ENCODE data around the gene EIF3D.

Gene EIF3D

DNA sequence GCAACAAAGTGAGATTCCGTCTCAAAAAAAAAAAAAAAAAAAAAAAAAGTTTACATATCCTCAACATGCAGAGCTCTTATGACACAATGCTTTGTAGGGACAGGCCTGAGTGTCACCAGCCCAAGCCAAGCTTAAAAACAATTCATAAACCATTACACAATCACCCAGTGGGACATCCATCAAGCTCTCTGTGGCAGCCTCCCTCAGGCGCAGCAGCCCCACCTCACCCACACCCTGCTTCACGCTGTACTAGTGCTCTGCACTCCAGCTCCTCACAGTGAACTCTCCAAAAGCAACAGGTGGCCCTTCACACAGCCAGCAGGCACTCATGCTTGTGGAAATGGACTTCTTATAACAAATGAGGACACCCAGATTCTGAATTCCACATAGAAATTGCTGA is 18.6 kb downstream of the EIF3D start:
- FAIRE-seq (no peak), DNase-seq (ENCODE audit: low spot score) (no peak)

DNA sequence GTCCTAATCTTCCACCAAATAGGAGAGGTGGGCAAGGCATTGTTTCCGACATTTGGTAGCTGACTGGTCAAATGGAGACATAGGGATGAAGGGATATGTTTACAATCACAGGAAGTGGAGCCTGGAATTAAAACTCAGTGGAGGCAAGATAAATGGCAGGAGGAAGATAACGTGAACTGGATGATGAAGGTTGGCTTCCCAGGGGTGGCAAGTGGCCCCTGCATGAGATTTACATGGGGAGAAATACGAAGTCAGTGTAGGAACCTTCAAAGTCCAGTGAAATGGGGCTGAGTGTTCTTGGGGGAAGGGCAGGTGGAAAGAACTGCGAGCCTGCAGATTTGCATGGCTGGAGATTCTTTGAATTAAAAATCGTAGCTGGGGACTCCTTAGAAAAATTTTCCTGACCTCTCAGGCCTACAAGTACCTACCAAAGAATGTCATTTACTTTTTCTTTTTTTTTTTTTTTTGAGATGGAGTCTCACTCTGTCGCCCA is 21.4 kb downstream of the EIF3D start:
- FAIRE-seq (peak; percentile 56), DNase-seq (ENCODE audit: low spot score) (no peak)

DNA sequence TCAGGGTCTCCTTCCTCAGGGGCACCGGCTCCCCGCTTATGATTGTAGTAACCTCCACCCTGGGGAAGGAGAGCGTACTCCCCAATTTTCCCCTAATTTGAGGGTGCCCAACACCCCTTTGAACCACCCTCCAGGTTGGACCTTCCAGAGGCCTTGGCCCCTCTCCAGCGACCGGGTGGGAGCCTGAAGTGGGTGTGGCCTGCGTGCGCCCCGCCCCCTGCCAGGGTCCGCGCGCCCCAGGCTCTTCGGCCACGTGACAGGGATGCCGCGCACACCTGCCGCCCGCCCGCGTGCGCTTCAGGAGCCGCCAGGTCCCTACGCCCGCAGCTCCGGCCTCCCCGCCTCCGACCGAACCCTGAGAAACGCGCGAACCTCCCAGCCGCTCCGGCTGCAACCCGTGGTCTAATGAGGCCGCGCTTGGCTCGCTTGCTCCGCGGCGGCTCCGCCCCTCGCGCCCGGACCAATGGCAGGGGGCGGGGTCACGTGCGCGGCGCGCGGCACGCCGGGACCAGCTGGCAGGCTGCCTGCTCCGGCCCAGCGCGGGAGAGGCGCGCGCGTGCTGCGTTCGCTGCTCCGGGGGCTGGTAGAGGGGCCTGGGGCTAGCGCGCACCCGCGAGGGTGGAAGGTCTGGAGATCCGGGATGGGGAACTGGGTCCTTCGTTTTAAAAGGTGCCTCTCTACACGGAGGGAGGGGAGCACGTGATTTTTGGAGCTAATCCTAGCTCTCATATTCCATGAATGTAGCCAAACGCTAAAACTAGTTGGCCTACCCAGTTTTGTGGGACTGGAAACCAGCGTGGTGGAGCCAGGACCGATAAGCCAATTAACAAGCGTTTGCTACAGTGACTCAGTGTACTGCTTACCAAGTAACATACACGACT is 22.1 kb downstream of the EIF3D start, which contains the start of gene FOXRED2:
Gene FOXRED2 (minus strand): TSS at position 404 of the 881 bp plus-strand sequence. CDS start 618 bp downstream, outside the sequence.
- FAIRE-seq, result peak; percentile 98
- DNase-seq (ENCODE audit: low spot score), result peak; percentile 94

DNA sequence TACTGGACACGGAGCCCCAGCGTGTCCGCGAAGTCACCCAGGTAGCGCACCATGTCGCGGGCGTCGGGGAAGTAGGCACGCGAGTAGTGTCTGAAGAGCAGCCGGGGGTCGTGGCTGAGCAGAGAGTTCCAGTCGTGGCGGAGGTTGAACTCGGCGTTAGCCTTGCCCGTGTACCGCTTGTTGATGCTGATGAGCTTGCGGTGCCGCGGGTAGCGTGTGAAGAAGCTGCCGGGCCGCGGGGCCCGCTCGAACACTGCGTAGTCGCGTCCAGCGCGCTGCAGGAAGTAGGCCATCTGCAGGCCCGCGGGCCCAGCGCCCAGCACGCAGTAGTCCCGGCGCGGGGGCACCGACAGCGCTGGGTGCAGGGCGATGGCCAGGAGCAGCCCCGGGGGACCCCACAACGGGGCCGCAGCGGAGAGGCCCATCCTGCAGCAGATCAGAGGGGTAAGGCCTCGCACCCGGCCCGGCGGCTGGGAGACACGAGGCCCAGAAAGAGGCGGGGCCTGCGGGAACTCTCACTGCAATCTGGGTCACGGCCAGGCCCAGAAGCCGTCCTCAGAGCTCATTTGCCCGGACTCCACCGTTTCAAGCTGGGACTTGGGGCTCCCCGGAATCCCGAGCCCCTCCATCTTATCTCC is 22.8 kb downstream of the EIF3D start:
- no peak for FAIRE-seq
- no peak for DNase-seq (ENCODE audit: low spot score)

DNA sequence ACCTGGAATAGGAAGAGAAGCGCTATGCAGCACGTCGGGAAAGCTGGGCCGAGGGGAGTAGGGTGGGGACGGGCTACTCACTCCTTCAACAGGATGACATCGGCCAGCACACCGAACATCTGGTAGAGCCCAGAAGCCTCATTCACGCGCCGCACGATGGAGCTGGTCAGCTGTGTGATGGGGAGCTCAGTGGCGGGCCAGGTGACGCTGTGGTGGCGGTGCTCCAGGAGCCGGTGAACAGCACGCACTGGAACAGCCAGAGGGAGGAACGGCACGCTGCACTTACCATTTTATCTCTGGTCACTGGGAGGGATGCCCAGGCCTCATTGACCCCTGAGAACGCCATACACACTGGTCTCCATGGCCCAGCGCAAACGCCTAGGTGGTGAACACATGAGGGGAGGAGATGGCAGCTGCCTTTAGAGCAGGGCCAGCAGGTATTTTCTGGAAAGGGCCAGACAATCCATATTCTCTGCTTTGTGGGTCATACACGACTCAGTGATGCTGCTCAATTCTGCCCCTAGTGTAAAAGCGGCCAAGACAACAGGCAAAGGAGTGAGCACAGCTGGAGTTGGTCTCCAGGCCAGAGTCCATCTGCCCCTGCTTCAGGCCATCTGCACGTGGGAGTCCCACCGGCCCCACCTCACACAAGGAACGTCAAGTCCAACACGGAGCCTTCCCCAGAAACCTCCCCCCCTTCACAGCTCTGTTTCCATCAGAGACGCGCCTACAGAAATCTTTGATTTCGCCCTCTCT is 30.9 kb downstream of the EIF3D start:
- FAIRE-seq (peak; percentile 17), DNase-seq (ENCODE audit: low spot score) (no peak)

DNA sequence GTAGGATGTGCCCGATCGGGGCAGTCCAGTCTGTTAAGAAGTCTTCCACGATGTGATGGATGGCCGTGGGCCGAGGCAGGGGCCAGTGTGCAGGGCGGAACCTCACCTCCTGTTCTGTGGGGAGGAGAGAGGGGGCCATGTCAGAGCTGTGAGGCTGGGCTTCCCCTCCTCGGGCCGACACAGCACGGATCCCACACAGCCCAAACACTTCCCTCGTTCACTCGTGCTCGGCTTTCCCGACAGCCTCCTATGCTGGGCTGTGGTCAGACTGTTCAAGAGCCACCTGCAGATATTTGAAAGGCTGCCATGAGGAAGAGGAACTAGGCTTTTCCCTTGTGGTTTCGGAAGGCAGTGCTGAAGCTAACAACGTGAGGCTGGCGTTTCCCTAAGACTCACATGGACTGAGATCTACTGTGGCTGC is 35.3 kb downstream of the EIF3D start:
- no peak for FAIRE-seq
- no peak for DNase-seq (ENCODE audit: low spot score)

DNA sequence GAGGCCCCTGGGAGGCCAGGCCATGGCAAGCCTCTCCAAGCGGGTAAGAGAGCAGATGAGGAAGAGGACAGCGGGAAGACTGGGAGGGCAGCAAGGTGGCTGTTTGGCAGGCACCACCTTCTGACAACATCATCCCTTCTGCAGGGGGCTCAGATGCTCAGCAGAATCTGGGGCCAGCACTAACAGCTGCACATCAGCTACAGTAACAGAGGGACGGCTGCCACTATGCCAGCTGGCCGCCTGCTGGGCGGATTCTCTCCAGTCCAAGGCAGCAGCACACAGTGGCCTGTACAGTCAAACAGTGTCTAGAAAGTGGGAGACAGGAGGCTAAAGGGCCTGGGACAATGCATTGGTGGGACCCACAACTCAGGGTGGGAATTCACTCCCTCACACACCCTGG is 36.9 kb downstream of the EIF3D start:
- FAIRE-seq, result no peak
- no peak for DNase-seq (ENCODE audit: low spot score)

DNA sequence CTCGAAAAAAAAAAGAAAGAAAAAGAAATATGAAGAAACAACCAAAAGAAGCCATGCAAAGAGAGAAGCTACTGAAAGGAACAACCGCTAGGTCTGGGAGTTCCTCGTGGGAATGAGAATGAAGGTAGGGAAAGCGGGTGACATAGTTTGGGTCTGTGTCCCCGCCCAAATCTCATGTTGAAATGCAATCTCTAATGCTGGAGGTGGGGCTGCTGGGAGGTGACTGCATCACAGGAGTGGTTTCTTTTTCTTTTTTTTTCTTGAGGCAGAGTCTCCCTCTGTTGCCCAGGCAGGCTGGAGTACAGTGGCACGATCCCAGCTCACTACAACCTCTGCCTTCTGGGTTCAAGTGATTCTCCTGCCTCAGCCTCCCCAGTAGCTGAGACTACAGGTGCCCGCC is 37.8 kb downstream of the EIF3D start:
- DNase-seq (ENCODE audit: low spot score) (no peak), FAIRE-seq (no peak)

DNA sequence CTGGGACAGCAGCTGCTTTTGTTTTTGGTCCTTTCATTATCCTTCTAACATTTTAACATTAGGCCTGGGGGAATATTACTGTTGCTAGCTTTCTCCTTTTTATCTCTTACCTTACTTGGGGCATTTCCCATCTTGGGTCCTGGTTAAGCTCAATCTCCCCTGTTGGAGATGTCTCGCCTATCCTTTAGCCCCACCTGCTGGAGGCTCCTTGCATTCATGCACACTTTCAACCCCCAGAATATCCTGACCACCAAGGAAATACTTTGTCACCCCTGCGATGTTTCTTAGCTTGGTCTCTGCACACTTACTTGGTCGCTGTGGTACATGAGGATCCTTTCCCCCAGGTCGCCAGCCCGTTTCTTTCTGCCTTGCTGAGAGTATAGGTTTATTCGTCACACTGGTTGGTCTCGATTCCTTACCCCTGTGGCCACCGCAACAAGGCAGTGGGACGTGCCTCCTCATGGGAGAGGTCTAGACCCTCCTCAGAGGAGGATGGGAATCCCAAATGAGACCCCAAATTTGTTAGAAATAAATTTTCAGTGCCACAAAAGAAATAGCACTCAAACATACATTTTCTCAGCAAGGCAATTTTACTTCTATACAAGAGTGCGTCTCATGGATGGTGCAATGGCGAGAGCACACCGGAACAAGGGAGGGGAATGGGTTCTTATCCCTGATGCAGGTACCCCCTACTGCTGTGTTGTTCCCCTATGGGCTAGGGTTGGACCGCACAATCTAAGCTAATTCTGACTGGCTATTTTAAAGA is 42.2 kb downstream of the EIF3D start:
- DNase-seq (ENCODE audit: low spot score) (peak; percentile 47), FAIRE-seq (peak; percentile 86)

DNA sequence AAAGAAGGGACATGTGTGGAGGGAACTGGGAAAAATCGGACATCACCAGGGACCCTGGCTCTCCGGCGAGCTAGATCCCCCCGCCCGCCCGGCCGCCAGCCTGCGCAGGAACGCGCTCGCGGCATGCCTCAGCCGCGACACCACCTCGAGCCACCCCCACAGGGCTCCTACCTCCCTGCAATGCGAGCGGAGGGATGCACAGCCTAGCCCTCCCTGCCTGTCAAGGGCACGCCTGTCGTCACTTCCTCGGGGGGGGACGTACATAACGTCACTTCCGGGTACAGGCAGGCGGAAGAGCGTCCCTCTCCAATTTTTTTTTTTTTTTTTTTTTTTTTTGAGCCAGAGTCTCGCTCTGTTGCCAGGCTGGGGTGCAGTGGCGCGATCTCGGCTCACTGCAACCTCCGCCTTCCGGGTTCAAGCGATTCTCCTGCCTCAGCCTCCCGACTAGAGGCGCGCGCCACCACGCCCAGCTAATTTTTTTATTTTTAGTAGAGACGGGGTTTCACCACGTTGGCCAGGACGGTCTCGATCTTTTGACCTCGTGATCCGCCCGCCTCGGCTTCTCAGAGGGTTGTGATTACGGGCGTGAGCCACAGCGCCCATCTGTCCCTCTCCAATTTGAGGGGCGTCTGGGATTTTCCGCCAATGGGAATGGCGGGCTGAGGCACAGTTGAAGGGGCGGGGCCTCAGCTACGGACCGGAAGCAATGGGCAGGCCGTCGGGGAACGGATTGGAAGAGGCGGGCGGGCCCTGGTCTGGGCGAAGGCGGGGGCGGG is 47.4 kb downstream of the EIF3D start, which contains the start of gene TXN2:
Gene TXN2 (minus strand): TSS at position 248 of the 776 bp plus-strand sequence. CDS start 803 bp downstream, outside the sequence.
- peak; percentile 97 for DNase-seq (ENCODE audit: low spot score)
- FAIRE-seq, result peak; percentile 96

DNA sequence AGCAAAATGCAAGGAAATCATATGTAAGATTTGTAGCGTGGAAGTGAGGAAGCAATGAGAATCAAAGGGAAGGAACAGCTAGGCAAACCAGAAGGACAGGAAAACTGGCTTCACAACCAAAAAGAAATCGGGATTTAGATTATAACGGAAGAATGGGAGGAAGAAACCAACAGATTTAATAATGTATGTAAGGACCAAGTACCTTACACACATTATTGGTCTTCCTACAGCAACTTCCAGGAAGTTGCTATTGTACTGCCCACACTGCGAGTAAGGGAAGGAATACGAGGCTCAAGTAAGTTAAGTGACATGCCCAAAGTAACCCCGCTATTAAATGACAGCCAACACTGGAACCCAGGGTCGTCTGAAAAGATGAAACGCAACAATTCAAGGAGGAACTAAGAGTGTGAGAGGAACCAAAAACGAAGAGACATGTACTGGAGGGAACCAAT is 48.0 kb downstream of the EIF3D start:
- no peak for DNase-seq (ENCODE audit: low spot score)
- no peak for FAIRE-seq

DNA sequence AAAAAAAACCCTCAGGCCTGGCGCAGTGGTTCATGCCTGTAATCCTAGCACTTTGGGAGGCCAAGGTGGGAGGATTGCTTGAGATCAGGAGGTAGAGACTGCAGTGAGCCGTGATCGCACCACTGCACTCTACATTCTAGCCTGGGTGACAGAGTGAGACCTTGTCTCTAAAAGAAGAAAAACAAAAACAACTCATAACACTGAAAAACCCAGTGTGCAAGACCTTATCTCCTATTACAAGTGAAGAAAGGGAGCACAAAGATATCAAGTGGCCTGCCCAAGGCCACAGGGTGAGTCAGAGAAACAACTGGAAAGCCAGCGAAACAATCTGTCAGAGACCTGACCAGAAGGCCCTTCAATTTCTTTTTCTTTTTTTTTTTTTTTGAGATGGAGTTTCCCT is 50.0 kb downstream of the EIF3D start:
- FAIRE-seq (no peak), DNase-seq (ENCODE audit: low spot score) (no peak)

DNA sequence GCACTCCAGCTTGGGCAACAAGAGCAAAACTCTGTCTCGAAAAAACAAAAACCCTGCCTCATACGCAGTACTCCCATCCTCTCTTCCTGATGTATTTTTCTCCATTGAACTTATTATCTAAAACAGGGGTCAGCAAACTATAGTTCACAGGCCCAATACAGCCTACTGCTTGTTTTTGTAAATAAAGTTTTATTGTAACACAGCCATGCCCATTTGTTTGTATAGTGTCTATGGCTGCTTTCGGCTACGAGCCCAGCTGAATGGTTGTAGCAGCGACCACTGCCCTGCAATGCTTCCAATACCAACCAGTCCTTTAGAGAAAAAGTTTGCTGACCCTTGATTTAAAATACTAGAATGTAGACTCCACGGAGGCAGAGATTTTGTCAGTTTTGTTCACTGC is 53.6 kb downstream of the EIF3D start:
- no peak for FAIRE-seq
- no peak for DNase-seq (ENCODE audit: low spot score)

DNA sequence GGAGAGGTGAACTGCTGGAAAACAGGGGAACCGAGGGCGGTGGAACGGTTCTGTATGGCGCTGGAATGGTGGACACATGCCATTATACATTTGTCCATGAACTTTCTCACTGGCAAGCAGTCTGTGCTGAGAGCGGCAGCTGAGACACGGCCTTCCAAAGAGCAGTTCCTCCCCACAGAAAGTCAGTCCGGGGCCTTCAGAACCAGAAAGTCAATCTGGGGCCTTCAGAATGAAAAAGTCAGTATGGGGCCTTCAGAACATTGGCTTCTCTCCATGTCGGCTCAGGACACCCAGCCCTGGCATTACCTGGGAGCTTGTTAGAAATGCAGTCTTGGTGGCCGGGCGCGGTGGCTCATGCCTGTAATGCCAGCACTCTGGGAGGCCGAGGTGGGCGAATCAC is 56.3 kb downstream of the EIF3D start:
- no peak for FAIRE-seq
- DNase-seq (ENCODE audit: low spot score), result no peak

DNA sequence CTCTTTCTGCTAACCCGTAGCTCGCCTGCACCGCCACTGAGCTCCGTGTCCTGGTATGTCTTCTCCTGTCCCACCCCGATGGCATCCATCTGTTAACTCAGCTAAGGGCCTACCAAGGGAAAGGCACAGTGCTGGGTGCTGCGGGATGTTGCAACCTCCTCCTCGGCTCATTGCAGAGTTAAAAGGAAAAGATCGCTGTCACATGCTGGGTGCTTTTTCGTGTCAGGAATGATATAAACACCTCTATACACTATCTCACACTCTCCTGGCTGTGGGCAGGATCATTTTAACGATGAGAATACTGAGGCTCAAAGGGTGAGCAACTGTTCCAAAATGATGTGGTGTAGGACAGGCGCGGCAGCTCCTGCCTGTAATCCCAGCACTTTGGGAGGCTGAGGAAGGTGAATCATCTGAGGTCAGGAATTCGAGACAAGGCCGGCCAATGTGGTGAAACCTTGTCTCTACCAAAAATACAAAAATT is 57.6 kb downstream of the EIF3D start:
- DNase-seq (ENCODE audit: low spot score), result no peak
- FAIRE-seq, result peak; percentile 52

DNA sequence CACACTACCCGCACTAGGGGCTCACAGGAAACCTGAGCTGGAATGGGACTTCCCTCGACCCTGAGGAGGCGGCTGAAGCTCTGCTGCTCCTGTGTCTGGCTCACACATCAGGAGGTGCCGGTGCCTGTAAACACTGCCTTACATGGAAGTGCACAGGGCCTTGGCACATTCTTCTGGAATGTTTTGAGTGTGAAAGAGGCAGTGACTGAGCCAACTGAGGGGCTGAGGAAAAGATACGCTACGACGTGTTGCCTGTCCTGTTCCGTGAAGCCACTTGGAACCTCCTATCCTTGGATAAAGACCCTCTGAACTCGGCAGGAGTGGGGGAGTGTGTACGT is 58.0 kb downstream of the EIF3D start:
- FAIRE-seq (no peak), DNase-seq (ENCODE audit: low spot score) (no peak)

DNA sequence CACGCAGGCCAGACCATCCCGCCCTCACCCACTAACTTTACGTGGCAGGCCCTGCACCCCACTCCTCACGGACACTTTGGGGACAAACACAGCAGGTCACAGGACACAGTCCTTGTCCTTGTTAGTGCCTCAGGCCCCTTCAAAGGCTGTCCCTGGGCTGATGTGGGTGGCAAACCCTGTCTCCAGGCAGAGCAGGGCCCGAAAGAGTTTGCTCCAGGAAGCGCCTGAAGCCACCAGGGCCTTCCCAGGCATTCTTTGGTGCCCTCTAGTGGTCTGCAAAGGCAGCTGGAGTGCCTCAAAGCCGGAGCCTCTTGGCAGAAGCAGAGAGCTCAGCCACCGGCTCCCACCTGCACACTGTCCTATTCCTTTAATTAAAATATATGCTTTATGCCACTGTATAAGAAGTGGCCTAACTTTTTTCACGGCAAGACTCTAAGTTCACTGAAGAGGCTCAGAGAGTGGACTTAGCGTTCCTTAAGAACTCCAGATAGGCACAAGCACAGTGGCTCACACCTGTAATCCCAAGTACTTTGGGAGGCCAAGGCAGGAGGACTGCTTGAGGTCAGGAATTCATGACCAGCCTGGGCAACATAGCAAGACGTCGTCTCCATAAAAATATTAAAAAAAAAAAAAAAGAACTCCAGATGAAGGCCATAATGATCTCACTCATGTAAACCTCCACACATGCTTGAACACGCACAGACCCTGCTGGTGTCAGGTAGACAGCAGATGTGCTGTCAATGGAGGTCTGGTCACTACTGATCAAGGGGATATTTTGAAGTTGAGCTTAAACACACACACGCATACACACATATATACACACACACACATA is 58.6 kb downstream of the EIF3D start:
- DNase-seq (ENCODE audit: low spot score), result peak; percentile 85
- peak; percentile 96 for FAIRE-seq

DNA sequence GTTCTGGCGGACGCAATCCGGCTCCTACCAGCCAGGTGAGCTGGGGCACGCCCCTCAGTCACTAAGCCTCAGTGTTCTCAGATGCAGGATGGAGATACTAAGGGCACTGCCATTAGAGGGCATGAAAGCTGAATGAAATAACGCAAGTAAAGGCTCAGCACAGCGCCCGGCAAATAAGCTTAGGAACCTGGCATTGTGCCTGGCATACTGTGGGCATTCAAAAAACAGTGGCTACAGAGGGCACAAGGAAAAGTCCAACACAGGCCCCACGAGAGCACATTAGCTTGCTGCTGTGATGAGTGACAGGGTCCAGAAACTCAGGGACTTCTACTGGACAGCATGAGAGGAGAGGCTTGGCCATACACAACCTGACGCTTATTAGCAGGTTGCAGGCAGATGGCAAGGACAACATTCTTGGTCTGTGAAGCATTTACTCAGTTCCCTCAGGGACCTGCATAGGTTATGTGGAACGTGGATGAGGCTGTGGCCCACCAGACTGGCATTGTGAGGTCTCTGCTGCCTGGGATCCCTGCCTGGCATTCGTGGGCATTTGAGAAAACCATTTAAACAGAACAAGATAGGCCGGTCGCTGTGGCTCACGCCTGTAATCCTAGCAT is 59.8 kb downstream of the EIF3D start:
- DNase-seq (ENCODE audit: low spot score) (no peak), FAIRE-seq (peak; percentile 55)

DNA sequence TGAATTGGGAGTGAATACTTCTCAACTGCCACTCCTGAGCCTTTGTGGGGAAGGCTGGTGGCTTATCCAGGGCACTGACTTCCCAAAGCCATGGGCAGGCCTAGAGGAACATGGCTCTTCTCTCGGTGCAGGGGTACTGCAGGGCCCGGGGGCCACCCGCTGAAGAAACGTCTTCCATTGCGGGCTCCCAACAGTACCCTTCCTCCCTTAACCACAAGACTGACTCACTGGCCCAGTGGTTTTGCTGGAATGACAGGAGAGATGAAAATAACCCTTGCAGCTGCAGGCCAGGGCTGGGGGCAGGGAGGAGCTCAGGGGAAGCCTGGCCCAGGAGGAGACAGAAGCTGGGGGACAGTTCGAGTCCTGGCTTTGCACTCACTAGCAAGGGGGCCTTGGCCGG is 61.0 kb downstream of the EIF3D start:
- FAIRE-seq, result peak; percentile 92
- DNase-seq (ENCODE audit: low spot score), result peak; percentile 93
